Measurements from ENCODE around the gene GALNT8. TPM values are rescaled to one million over a fixed set of nuclear protein-coding genes. Genes with fewer than 3 reads are reported as not detected.

The GALNT8 gene
- total RNA-seq, 2 donors from 2014 or later = 1.9 to 4.5 TPM

GRCh38 chr12:4807116-4807783 lies 87.0 kb downstream of the GALNT8 start:
- H3K27me3 ChIP-seq (replicated peaks; ENCODE audit: insufficient read depth) = no peaks in the 10 kb centered on the region
- H3K27ac ChIP-seq = no peak overlapping the region
- H3K4me3 ChIP-seq = no peak overlapping the region
- no peak for TF ChIP-seq CTCF (IDR thresholded peaks at IDR 0.05)
- ATAC-seq (ENCODE audit: insufficient number of reproducible peaks, low FRiP score, low read depth) (no peak), DNase-seq (ENCODE audit: low spot score) (no peak)
- H3K9me3 ChIP-seq = no peaks in the 10 kb centered on the region
- peaks cover 0 to 16% of the 10 kb centered on the region in 2 donors for H3K4me1 ChIP-seq (ENCODE audit: control insufficient read depth in 1 of 2, low read depth in 2 of 2)
- no peaks in the 10 kb centered on the region for H3K36me3 ChIP-seq

- Histone ChIP-seq H3K9me3 (no peaks in the 10 kb centered on the region), H3K36me3 (no peaks in the 10 kb centered on the region), H3K4me1 (ENCODE audit: control insufficient read depth in 1 of 2, low read depth in 2 of 2) (peaks cover 0 to 16% of the 10 kb centered on the region in 2 donors), H3K4me3 (no peak overlapping the region), H3K27me3 (replicated peaks; ENCODE audit: insufficient read depth) (no peaks in the 10 kb centered on the region), H3K27ac (no peak overlapping the region)
- ATAC-seq (ENCODE audit: insufficient number of reproducible peaks, low FRiP score, low read depth) (no peak), DNase-seq (ENCODE audit: low spot score) (no peak)
- no peak for TF ChIP-seq CTCF (IDR thresholded peaks at IDR 0.05)
Observed at GRCh38 chr12:4807813-4808212, 87.6 kb downstream of the GALNT8 start.

GRCh38 chr12:4809013-4809448 lies 88.8 kb downstream of the GALNT8 start:
- DNase-seq (ENCODE audit: low spot score) (no peak), ATAC-seq (ENCODE audit: insufficient number of reproducible peaks, low FRiP score, low read depth) (no peak)
- H3K36me3 ChIP-seq = no peaks in the 10 kb centered on the region
- peaks cover 0 to 16% of the 10 kb centered on the region in 2 donors for H3K4me1 ChIP-seq (ENCODE audit: control insufficient read depth in 1 of 2, low read depth in 2 of 2)
- H3K27me3 ChIP-seq (replicated peaks; ENCODE audit: insufficient read depth) = no peaks in the 10 kb centered on the region
- no peak for TF ChIP-seq CTCF (IDR thresholded peaks at IDR 0.05)
- H3K27ac ChIP-seq = peak overlapping the region in 1 of 2 donors; percentile 8
- peak overlapping the region; percentile 77 for H3K4me3 ChIP-seq
- no peaks in the 10 kb centered on the region for H3K9me3 ChIP-seq

- H3K4me3 ChIP-seq = peak overlapping the region; percentile 77
- H3K4me1 ChIP-seq (ENCODE audit: control insufficient read depth in 1 of 2, low read depth in 2 of 2) = peaks cover 0 to 16% of the 10 kb centered on the region in 2 donors
- no peaks in the 10 kb centered on the region for H3K36me3 ChIP-seq
- H3K9me3 ChIP-seq = no peaks in the 10 kb centered on the region
- no peak for DNase-seq (ENCODE audit: low spot score)
- H3K27me3 ChIP-seq (replicated peaks; ENCODE audit: insufficient read depth) = no peaks in the 10 kb centered on the region
- ATAC-seq (ENCODE audit: insufficient number of reproducible peaks, low FRiP score, low read depth) = no peak
- TF ChIP-seq CTCF (IDR thresholded peaks at IDR 0.05) = no peak
- peak overlapping the region in 1 of 2 donors; percentile 8 for H3K27ac ChIP-seq
Observed at GRCh38 chr12:4809449-4810218, 89.4 kb downstream of the GALNT8 start.

GRCh38 chr12:4810219-4810671 lies 90.0 kb downstream of the GALNT8 start:
- DNase-seq (ENCODE audit: low spot score) (no peak), ATAC-seq (ENCODE audit: insufficient number of reproducible peaks, low FRiP score, low read depth) (no peak)
- Histone ChIP-seq H3K4me1 (ENCODE audit: control insufficient read depth in 1 of 2, low read depth in 2 of 2) (peaks cover 0 to 16% of the 10 kb centered on the region in 2 donors), H3K27ac (no peak overlapping the region), H3K9me3 (no peaks in the 10 kb centered on the region), H3K4me3 (peak overlapping the region; percentile 77), H3K36me3 (no peaks in the 10 kb centered on the region), H3K27me3 (replicated peaks; ENCODE audit: insufficient read depth) (no peaks in the 10 kb centered on the region)
- no peak for TF ChIP-seq CTCF (IDR thresholded peaks at IDR 0.05)
